GM21367 (cell line): ENCODE measurements around the gene HORMAD2.
"Not testable (repeated sequence)": the region's sequence is repeated elsewhere in the genome, so short reads cannot be mapped to it uniquely, and the experiment has no call there.

Experiments
- ATAC-seq: cut with Tn5 transposase; IDR thresholded peaks from one replicate; pipeline ENCODE4 v1.9.1; 2021; ENCODE audit not compliant: unreplicated experiment

HORMAD2 gene

GRCh38 chr22:30206944-30207343 lies 126.7 kb downstream of the HORMAD2 start:
- ATAC-seq: no peak

GRCh38 chr22:30208631-30209603 lies 128.7 kb downstream of the HORMAD2 start:
- ATAC-seq: no peak

- ATAC-seq: no peak
These were observed 129.4 kb downstream of the HORMAD2 start for GRCh38 chr22:30209642-30210041.

GRCh38 chr22:30210235-30210909 lies 130.1 kb downstream of the HORMAD2 start:
- no peak for ATAC-seq

- no peak for ATAC-seq
These were observed 131.0 kb downstream of the HORMAD2 start for GRCh38 chr22:30211124-30211820.

GRCh38 chr22:30212363-30212995 lies 132.2 kb downstream of the HORMAD2 start:
- no peak for ATAC-seq

GRCh38 chr22:30212996-30213441 lies 132.8 kb downstream of the HORMAD2 start:
- no peak for ATAC-seq

GRCh38 chr22:30214703-30215407 lies 134.6 kb downstream of the HORMAD2 start:
- ATAC-seq: no peak

GRCh38 chr22:30216272-30216671 lies 136.0 kb downstream of the HORMAD2 start:
- ATAC-seq: not testable (repeated sequence)

- no peak for ATAC-seq
These were observed 136.4 kb downstream of the HORMAD2 start for GRCh38 chr22:30216710-30217109.

GRCh38 chr22:30217698-30218560 lies 137.7 kb downstream of the HORMAD2 start:
- ATAC-seq: no peak

GRCh38 chr22:30219049-30219654 lies 138.9 kb downstream of the HORMAD2 start:
- no peak for ATAC-seq

GRCh38 chr22:30219668-30220278 lies 139.5 kb downstream of the HORMAD2 start:
- ATAC-seq: no peak

GRCh38 chr22:30220338-30221012 lies 140.2 kb downstream of the HORMAD2 start:
- ATAC-seq: no peak

- ATAC-seq: no peak
These were observed 141.1 kb downstream of the HORMAD2 start for GRCh38 chr22:30221121-30221992.

- ATAC-seq: no peak
These were observed 142.1 kb downstream of the HORMAD2 start for GRCh38 chr22:30222321-30222720.

GRCh38 chr22:30223303-30223702 lies 143.0 kb downstream of the HORMAD2 start:
- no peak for ATAC-seq
